Measurements from ENCODE around the gene ZNF107.
"Not testable (repeated sequence)": the region's sequence is repeated elsewhere in the genome, so short reads cannot be mapped to it uniquely, and the experiment has no call there.

The ZNF107 gene

DNA sequence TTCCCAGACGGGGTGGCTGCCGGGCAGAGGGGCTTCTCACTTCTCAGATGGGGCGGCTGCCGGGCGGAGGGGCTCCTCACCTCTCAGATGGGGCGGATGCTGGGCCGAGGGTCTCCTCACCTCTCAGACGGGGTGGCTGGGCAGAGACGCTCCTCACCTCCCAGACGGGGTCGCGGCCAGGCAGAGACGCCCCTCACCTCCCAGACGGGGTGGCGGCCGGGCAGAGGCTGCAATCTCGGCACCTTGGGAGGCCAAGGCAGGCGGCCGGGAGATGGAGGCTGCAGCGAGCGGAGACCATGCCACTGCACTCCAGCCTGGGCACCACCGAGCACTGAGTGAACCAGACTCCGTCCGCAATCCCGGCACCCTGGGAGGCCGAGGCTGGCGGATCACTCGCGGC lies 73.0 kb downstream of the ZNF107 start:
- peaks cover 9 to 16% of the 10 kb centered on the region in 2 donors for H3K9me3 Mint-ChIP-seq
- H3K27me3 Mint-ChIP-seq, ATAC-seq, H3K27ac Mint-ChIP-seq, H3K4me1 Mint-ChIP-seq, DNase-seq, H3K4me3 Mint-ChIP-seq: not testable (repeated sequence)

- Mint-ChIP-seq H3K9me3 (peaks cover 0 to 13% of the 10 kb centered on the region in 2 donors), H3K27me3 (no peaks in the 10 kb centered on the region), H3K27ac (no peak overlapping the region), H3K4me1 (no peaks in the 10 kb centered on the region), H3K4me3 (no peak overlapping the region)
- no peak for DNase-seq
- ATAC-seq = no peak
Observed at GRCh38 chr7:64744680-64745079, 78.7 kb downstream of the ZNF107 start.

GRCh38 chr7:64747802-64748201 lies 81.9 kb downstream of the ZNF107 start:
- ATAC-seq (no peak), DNase-seq (no peak)
- peaks cover 0 to 6% of the 10 kb centered on the region in 2 donors for H3K9me3 Mint-ChIP-seq
- H3K27me3 Mint-ChIP-seq = no peaks in the 10 kb centered on the region
- no peak overlapping the region for H3K27ac Mint-ChIP-seq
- H3K4me1 Mint-ChIP-seq = no peaks in the 10 kb centered on the region
- H3K4me3 Mint-ChIP-seq = no peak overlapping the region

DNA sequence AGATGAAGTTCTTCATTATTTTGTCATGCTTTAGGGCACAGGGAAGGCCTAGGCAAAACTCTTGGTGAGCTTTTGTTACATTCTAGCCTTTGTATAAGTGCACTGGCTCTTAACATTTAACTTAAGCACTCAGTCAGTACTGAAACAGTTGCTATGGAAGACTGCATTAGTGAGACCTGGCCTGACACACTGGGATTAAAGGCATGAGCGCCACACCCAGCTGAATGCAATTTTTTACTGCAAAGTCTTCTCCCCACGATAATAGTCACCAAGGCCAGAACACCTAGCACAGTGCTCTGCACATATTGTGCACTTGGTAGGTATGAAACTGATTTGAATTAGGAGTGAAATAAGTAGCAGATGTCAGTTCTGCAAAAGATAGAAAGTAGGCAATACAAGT lies 87.1 kb downstream of the ZNF107 start:
- no peak overlapping the region for H3K4me3 Mint-ChIP-seq
- no peaks in the 10 kb centered on the region for H3K27me3 Mint-ChIP-seq
- no peaks in the 10 kb centered on the region for H3K4me1 Mint-ChIP-seq
- ATAC-seq (no peak), DNase-seq (no peak)
- H3K27ac Mint-ChIP-seq = no peak overlapping the region
- no peaks in the 10 kb centered on the region for H3K9me3 Mint-ChIP-seq

GRCh38 chr7:64755865-64756264 lies 89.9 kb downstream of the ZNF107 start:
- H3K4me3 Mint-ChIP-seq = no peak overlapping the region
- no peaks in the 10 kb centered on the region for H3K4me1 Mint-ChIP-seq
- no peak overlapping the region for H3K27ac Mint-ChIP-seq
- ATAC-seq (no peak), DNase-seq (no peak)
- H3K9me3 Mint-ChIP-seq = no peaks in the 10 kb centered on the region
- no peaks in the 10 kb centered on the region for H3K27me3 Mint-ChIP-seq

DNA sequence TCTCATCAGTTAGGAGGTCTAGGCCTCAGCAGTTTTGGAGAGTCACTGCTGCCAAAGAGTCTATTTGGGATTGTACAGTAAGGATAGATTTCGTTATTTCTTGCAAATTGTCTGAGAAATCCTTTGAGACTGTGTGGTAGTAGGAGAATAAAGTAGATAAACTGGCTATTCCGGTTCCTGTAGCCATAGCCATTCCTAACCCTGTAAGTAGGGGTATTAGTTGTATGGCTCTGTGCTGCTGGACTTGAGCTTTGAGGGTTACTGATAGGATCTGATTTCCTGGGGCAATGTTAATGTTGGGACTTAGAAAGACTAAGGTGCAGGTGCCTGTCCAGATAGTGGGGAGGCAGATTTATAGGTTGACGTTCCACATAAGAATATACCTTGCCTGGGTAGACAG lies 92.2 kb downstream of the ZNF107 start:
- no peaks in the 10 kb centered on the region for H3K27me3 Mint-ChIP-seq
- H3K27ac Mint-ChIP-seq = no peak overlapping the region
- no peak for DNase-seq
- no peak overlapping the region for H3K4me3 Mint-ChIP-seq
- no peaks in the 10 kb centered on the region for H3K4me1 Mint-ChIP-seq
- ATAC-seq = no peak
- no peaks in the 10 kb centered on the region for H3K9me3 Mint-ChIP-seq

All from stimulated activated naive CD8-positive, alpha-beta T cell treated with anti-CD3 and anti-CD28 coated beads, Interleukin-15, amount 100 ng/mL, for 72 hours (primary cell).